ENCODE results near the gene CD59. TPM values are rescaled to one million over a fixed set of nuclear protein-coding genes. Genes with fewer than 3 reads are reported as not detected.

CD59 gene
- total and polyA plus RNA-seq, 2 of the 13 experiments (the other 11 are each of a cell fraction or from before 2014, with no cell fraction given) = 127 to 289 TPM

GRCh38 chr11:33718440-33718839 is 17.8 kb downstream of the CD59 start:
- Histone ChIP-seq H3K4me3 (replicated peaks in 1 of 3; ENCODE audit: insufficient read depth in 1 of 3, low read depth in 2 of 3, low read length in 3 of 3) (no peak overlapping the region), H4K20me1 (ENCODE audit: insufficient read depth, low read length) (no peaks in the 10 kb centered on the region; the same call in 1 of the 2 replicates), H3K9ac (ENCODE audit: insufficient read depth, low read depth, low read length) (no peak overlapping the region), H3K79me2 (ENCODE audit: insufficient read depth, low read length) (peaks cover 11% of the 10 kb centered on the region), H3K27ac (ENCODE audit: extremely low read length, insufficient read depth, low read length) (no peak overlapping the region), H3K4me2 (ENCODE audit: low read depth, low read length) (no peak overlapping the region), H2AFZ (ENCODE audit: low read length) (no peak overlapping the region), H3K27me3 (ENCODE audit: control insufficient read depth in 1 of 2, insufficient read depth in 2 of 2, low read length in 2 of 2) (no peaks in the 10 kb centered on the region), H3K4me1 (ENCODE audit: insufficient read depth, low read length) (peaks cover 25% of the 10 kb centered on the region), H3K36me3 (replicated peaks in 1 of 2; ENCODE audit: control insufficient read depth in 1 of 2, insufficient read depth in 2 of 2, low read length in 2 of 2) (peaks cover 16 to 55% of the 10 kb centered on the region in 2 experiments), H3K9me3 (ENCODE audit: low read length) (no peaks in the 10 kb centered on the region)
- ChIA-PET POLR2A (no interaction called here), CTCF (ENCODE audit: low intra/inter-chr PET ratio, low total read pairs) (no interaction called here)
- no TSS peak for BruUV-seq (replicated peaks)
- no peak for TF ChIP-seq DMAP1 (CRISPR knock-in tag; IDR thresholded peaks at IDR 0.05)
- no peak for TF ChIP-seq ZNF256 (CRISPR knock-in tag; conservative IDR thresholded peaks at IDR 0.05)
- no peak for TF ChIP-seq ZNF33A (CRISPR knock-in tag; IDR thresholded peaks at IDR 0.05; ENCODE audit: borderline replicate concordance)
- TF ChIP-seq ZNF468 (CRISPR knock-in tag; IDR thresholded peaks at IDR 0.05) = no peak
- no peak for TF ChIP-seq POLR2AphosphoS2 (IDR thresholded peaks at IDR 0.05; ENCODE audit: low read depth, low read length)
- TF ChIP-seq HNF4G (IDR thresholded peaks at IDR 0.05; ENCODE audit: borderline replicate concordance, low read depth, low read length) = no peak
- TF ChIP-seq HNF4G (CRISPR knock-in tag; IDR thresholded peaks at IDR 0.05; ENCODE audit: borderline replicate concordance, low read depth) = no peak
- TF ChIP-seq HINFP (CRISPR knock-in tag; IDR thresholded peaks at IDR 0.05; ENCODE audit: low read depth) = no peak
- TF ChIP-seq ZNF567 (CRISPR knock-in tag; IDR thresholded peaks at IDR 0.05; ENCODE audit: borderline replicate concordance) = no peak
- TF ChIP-seq ZBTB33 (CRISPR knock-in tag; IDR thresholded peaks at IDR 0.05) = no peak
- TF ChIP-seq SATB2 (CRISPR knock-in tag; IDR thresholded peaks at IDR 0.05) = no peak
- TF ChIP-seq RBM39 (IDR thresholded peaks at IDR 0.05; ENCODE audit: low read depth, low read length, poor library complexity, severe bottlenecking) = no peak
- no peak for TF ChIP-seq ZNF800 (CRISPR knock-in tag; IDR thresholded peaks at IDR 0.05)
- FAIRE-seq (no peak), DNase-seq (ENCODE audit: low spot score) (no peak), ATAC-seq (no peak)
- in situ Hi-C loops (cut with HindIII; ENCODE audit: extremely low pct_ligation_motif_present, low pct_unique_long_range_greater_than_20kb) = no loop called here
- WGBS (ENCODE audit: low lambda C conversion rate) = 81% methylated on average over 2 of the region's 2 CpGs
- intact Hi-C loops (cut with micrococcal nuclease; ENCODE audit: unreplicated experiment) = no loop called here

Measured in HepG2 (cell line).